Ascending aorta (tissue), 2 donors: ENCODE measurements around the gene MYLK4. TPM values are rescaled to one million over a fixed set of nuclear protein-coding genes. Genes with fewer than 3 reads are reported as not detected.

Experiments used
- DNase-seq, 2 donors: peaks; one replicate each; pipeline ENCODE4 v3.0.0-alpha.2; 2019; ENCODE audit warnings: low spot score in 2 of 2
- H3K27ac ChIP-seq, 2 donors: fragments of 200-600 bp; sonication (generic); one replicate each; pipeline ENCODE4 v1.5.1; 2016 to 2017; ENCODE audit warnings: mild to moderate bottlenecking in 1 of 2
- H3K27me3 ChIP-seq: fragments of 200-600 bp; sonication (generic); one replicate; pipeline ENCODE4 v1.5.1; 2017
- H3K36me3 ChIP-seq, 2 donors: fragments of 200-600 bp; sonication (generic); one replicate each; pipeline ENCODE4 v1.5.1; 2016
- H3K4me1 ChIP-seq, 2 donors: fragments of 200-600 bp; sonication (generic); one replicate each; pipeline ENCODE4 v1.5.1; 2016 to 2017; ENCODE audit warnings: mild to moderate bottlenecking in 1 of 2
- H3K4me3 ChIP-seq, 2 donors: fragments of 200-600 bp; sonication (generic); one replicate each; pipeline ENCODE4 v1.5.1; 2016 to 2017; ENCODE audit warnings: mild to moderate bottlenecking in 1 of 2
- H3K9me3 ChIP-seq, 2 donors: fragments of 200-600 bp; sonication (generic); one replicate each; pipeline ENCODE4 v1.5.1; 2016
- intact Hi-C: fragments of 100-400 bp; cut with DNase I; formaldehyde crosslinking; loops from one replicate; pipeline ENCODE4 v1.15.1; 2023
- total RNA-seq: library from RNA; depleted of rRNA; stranded (reverse); fragments of >200 nt; gene quantifications from one replicate; pipeline ENCODE4 v1.1.0, GENCODE V29; 2016
- TF ChIP-seq, protein P1 (sequence below), 3 experiments: fragments of 200-600 bp in 2 of 3; fragments of 450-650 bp in 1 of 3; sonication (generic) in 2 of 3; IDR thresholded peaks; one replicate each; pipeline ENCODE4 v1.5.1; 2016 to 2019; ENCODE audit warnings: antibody characterized with exemption in 3 of 3, mild to moderate bottlenecking in 1 of 3, moderate library complexity in 1 of 3

MYLK4 gene
- total RNA-seq, 1 donor from 2014 or later, result not detected

DNA sequence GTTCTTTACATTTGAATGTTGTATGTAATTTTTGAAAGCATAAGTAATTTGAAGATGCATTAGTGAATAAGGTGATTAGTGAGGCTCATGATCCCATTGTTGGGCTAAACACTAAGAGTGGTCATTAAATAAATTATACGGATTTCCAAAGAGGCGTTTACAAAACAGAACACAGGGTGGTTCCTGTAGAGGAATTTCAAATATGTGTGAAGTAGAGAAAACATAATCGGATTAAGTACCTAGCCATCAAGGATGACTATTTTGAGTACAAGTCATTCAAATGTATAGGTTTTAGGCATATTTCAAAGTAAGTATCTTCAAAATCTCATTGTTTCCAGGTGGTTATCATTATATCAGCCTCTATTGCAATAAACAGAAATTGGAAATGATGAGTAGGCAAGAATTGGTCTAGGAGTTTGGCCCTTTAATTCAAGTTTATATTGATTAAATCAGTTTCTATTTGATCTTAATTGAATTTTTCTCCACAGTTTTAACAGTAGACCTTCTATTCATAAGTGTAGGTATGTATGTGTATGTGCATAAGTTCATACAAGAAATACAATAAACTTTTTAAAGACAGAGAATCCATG is 94.8 kb downstream of the MYLK4 start:
- Histone ChIP-seq H3K4me3 (no peak overlapping the region), H3K36me3 (no peaks in the 10 kb centered on the region), H3K27me3 (no peaks in the 10 kb centered on the region), H3K4me1 (no peaks in the 10 kb centered on the region), H3K27ac (no peak overlapping the region), H3K9me3 (no peaks in the 10 kb centered on the region)
- intact Hi-C loops, result no loop called here
- DNase-seq, result no peak
- TF ChIP-seq, protein P1, sequence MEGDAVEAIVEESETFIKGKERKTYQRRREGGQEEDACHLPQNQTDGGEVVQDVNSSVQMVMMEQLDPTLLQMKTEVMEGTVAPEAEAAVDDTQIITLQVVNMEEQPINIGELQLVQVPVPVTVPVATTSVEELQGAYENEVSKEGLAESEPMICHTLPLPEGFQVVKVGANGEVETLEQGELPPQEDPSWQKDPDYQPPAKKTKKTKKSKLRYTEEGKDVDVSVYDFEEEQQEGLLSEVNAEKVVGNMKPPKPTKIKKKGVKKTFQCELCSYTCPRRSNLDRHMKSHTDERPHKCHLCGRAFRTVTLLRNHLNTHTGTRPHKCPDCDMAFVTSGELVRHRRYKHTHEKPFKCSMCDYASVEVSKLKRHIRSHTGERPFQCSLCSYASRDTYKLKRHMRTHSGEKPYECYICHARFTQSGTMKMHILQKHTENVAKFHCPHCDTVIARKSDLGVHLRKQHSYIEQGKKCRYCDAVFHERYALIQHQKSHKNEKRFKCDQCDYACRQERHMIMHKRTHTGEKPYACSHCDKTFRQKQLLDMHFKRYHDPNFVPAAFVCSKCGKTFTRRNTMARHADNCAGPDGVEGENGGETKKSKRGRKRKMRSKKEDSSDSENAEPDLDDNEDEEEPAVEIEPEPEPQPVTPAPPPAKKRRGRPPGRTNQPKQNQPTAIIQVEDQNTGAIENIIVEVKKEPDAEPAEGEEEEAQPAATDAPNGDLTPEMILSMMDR (IDR thresholded peaks at IDR 0.05), result no peak

DNA sequence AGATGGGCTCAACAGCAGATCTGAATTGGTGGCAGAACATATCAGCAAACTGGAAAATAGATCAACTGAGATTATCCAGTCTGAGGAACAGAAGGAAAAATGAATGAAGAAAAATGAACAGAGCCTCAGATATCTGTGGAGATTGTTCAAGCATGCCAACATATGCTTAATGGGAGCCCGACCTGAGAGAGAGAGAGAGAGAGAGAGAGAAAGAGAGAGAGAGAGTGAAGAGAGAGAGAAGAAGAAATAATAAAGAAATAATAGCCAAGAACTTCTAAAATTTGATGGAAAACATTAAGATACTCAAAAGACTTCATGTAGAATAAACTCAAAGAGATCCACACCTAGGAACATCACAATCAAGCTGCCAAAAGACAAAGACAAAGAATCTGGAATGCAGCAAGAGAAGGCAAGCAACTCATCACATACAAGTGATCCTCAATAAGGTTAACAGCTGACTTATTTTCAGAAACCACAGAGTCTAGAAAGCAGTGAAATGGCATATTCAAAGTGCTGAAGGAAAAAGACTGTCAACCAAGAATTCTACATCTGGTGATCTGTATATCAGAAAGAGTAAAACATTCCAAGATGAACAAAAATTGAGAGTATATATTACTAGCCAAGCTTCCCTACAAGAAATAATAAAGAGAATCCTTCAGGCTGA is 97.2 kb downstream of the MYLK4 start:
- Histone ChIP-seq H3K9me3 (no peaks in the 10 kb centered on the region), H3K27ac (no peak overlapping the region), H3K36me3 (no peaks in the 10 kb centered on the region), H3K4me1 (no peaks in the 10 kb centered on the region), H3K27me3 (no peaks in the 10 kb centered on the region), H3K4me3 (no peak overlapping the region)
- DNase-seq, result no peak
- TF ChIP-seq, protein P1 (IDR thresholded peaks at IDR 0.05), result no peak
- intact Hi-C loops, result no loop called here

DNA sequence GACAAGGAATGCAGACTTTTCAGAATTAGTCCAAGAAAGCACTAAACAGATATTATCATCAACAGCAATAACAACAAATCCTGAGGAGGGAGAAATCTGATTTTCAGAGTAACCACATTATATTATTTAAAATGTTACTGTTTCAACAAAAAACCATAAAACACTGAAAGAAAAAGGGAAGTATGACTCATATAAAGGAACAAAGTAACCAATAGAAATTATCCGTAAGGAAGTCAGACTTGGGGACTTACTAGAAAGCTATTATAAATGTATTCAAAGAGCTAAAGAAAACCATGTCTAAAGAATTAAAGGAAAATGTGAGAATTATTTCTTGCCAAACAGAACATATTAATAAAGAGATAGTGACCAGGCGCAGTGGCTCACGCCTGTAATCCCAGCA is 98.1 kb downstream of the MYLK4 start:
- TF ChIP-seq, protein P1 (IDR thresholded peaks at IDR 0.05), result no peak
- Histone ChIP-seq H3K27ac (no peak overlapping the region), H3K9me3 (no peaks in the 10 kb centered on the region), H3K4me3 (no peak overlapping the region), H3K36me3 (no peaks in the 10 kb centered on the region), H3K27me3 (no peaks in the 10 kb centered on the region), H3K4me1 (no peaks in the 10 kb centered on the region)
- intact Hi-C loops, result no loop called here
- DNase-seq, result no peak

DNA sequence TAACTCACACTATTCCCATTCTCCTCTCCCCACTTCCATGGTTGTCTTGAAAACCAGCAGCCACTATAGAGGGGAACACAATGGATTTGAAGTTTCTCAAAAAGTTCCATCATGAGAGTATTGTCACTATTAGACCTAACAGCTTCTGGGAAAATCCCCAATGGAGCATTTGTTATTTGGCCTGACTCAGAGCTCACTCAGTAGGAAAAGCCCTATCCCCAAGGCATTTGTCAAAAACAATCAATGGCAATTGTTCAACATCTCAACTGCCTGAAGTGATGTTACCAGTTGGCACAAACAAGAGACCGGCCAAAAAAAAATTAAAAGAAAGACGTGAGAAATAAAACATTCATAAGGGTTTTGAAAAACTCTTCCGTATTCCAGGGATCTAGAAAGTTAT is 98.8 kb downstream of the MYLK4 start:
- no peaks in the 10 kb centered on the region for H3K27me3 ChIP-seq
- peaks cover 0 to 4% of the 10 kb centered on the region in 2 donors for H3K4me1 ChIP-seq
- H3K9me3 ChIP-seq, result no peaks in the 10 kb centered on the region
- H3K27ac ChIP-seq, result no peak overlapping the region
- intact Hi-C loops, result no loop called here
- no peak for DNase-seq
- H3K36me3 ChIP-seq, result no peaks in the 10 kb centered on the region
- TF ChIP-seq, protein P1 (IDR thresholded peaks at IDR 0.05), result no peak
- no peak overlapping the region for H3K4me3 ChIP-seq

DNA sequence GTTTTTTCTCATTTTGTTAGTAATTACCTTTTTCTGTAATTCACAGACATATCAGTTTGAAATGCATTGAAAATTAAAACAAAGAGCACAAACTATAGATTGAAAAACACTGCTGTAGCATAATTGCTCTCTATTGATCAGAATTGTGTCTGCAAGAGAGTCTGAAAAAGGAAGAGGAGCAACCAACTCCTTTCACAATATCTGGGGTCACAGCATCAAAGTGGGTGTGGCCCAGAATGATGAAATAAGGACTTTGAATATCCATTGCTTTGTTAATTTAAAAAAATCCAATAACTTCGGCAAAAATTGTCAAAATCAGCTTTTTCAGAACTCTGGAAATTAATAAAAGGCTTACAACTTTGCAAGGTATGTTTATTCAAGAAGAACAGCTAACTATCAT is 99.2 kb downstream of the MYLK4 start:
- TF ChIP-seq, protein P1 (IDR thresholded peaks at IDR 0.05), result no peak
- Histone ChIP-seq H3K4me1 (peaks cover 0 to 4% of the 10 kb centered on the region in 2 donors), H3K4me3 (no peak overlapping the region), H3K27ac (no peak overlapping the region), H3K36me3 (no peaks in the 10 kb centered on the region), H3K27me3 (no peaks in the 10 kb centered on the region), H3K9me3 (no peaks in the 10 kb centered on the region)
- no peak for DNase-seq
- intact Hi-C loops, result no loop called here
